Measurements from ENCODE around the gene KCNK7.
A peak's percentile ranks its signal among the peaks of the same experiment; 100 is the strongest.

Gene KCNK7

DNA sequence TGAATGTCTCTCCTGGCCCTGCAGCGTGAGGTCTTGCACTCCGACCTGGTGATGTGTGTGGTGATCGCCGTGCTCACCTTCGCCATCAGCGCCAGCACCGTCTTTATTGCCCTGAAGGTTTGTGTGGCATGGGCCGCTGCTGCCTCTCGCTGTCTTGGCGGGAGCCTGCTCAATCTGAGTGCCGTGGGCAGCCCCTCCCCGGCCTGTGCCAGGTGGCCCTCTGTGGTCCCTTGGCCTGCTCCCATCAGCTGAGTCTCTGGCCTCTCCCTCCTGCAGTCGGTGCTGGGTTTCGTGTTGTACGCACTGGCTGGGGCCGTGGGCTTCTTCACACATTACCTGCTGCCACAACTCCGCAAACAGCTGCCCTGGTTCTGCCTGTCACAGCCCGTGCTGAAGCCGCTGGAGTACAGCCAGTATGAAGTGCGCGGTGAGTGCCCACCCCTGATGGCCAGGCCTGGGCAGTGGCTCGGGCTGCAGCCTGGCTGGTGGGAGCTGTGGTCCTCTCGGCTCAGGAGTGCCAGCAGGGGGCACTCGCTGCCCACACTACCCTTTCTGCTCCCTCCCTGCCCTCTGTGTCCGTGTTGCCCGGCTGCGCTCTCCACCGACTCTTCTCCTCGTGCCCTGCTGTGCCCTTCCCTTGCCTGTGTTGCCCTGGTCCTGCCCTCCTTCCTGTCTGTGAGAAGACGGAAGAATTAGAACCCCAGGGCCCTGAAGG lies 30.2 kb upstream of the KCNK7 start:
- no peak for DNase-seq

DNA sequence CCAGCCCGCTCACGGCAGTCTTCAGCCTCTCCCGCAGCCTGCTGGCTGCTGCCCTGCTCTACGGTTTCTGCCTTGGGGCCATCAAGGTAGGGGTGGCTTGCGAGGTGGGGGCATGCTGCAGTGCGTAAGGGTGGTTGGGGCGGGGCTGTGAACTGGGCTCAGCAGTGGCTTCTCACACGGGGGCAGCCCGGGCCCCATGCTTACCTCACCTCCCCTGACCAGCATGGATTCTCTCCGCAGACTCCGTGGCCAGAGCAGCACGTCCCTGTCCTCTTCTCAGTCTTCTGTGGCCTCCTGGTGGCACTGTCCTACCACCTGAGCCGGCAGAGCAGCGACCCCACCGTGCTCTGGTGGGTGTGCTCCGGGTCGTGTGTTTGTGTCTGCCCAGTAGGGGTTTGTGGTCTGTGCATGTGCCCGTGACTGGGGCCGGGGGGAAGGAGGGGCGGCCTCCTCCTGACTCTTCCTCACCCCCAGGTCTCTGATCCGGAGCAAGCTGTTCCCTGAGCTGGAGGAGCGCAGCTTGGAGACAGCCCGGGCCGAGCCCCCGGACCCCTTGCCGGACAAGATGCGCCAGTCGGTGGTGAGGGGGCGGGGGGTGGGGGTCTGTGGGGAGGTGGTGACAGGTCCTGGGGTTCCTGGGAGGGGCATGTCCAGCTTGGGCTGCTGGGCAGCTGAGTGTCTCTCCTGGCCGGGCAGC lies 29.5 kb upstream of the KCNK7 start:
- DNase-seq: no peak

DNA sequence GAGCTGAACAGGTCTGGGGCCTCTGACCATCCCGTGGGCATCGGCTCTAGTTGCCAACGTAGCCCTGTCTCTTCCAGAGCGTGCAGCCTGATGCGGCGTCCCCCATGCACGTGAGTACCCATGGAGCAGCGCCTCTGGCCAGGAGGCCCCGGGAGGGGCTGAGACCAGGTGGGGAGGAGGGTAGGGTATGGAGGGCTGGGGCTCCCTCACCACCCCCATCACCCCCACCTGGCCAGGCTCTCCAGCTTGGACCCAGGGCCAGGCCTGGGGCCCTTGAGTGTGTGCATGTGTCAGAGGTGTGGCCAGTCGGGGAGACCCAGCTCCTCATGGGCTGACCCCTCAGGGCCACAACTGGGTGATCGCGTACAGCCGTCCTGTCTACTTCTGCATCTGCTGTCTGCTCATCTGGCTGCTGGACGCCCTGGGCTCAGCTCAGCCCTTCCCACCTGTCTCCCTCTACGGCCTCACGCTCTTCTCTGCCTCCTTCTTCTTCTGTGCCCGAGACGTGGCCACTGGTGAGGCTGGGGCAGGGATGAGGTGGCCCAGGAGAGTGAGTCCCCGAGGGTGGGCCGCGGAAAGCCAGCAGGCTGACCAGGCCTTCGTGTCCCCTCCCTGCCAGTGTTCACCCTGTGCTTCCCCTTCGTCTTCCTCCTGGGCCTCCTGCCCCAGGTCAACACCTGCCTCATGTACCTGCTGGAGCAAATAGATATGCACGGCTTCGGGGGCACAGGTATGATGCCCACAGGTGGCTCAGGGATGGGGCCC lies 28.4 kb upstream of the KCNK7 start:
- DNase-seq: no peak

DNA sequence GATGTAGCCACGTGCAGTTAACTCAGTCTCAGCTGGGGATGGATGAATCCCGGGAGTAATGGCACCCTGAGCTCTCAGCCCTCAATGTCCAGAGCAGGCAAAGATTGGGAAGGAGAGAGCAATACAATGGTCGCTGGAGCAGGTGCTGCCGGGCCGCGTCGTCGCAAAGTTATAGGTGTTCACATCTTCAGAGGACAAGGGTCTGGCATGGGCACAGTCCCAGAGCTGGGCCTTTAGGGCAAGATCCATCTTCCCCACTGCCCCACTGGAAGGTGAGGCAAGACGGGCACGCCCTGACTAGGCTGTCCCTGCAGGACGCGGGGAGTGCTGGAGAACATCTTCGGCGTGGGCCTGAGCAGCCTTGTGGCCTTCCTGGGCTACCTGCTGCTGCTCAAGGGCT lies 27.6 kb upstream of the KCNK7 start:
- no peak for DNase-seq

DNA sequence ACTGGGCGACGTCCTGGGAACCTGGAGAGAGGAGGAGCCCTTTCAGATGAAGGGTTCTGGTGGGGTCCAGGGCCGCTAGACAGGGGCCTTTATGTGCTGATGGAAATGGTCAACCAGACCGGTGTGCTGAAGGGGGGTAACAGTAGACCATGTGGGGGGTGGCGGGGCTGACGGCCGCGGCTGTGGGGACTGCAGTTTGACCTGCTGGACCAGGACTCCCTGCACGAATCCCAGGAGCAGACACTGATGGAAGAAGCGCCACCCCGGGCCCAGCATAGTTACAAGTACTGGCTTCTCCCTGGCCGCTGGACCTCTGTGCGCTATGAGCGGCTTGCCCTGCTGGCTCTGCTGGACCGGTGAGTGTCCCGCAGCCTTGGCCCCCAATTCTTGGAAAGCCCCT lies 26.4 kb upstream of the KCNK7 start:
- no peak for DNase-seq

DNA sequence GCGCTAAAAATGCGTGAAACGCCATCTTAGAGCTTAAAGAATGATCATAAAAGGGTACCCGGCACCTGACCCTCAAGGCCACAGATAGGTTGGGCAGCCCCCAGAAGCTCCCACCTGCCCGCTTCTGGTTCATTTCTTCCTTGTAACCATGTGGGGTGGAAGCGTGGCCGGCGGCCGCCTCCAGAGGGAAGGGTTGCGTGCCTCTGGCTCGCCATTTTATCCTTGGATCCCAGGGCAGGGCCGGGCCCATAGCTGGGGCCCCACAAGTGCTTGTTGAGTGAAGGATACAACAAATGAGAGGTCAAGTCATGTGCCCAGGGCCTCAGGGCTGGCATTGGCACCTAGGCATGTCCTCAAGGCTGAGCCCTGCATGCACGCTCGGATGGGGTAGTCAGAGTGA lies 25.9 kb upstream of the KCNK7 start:
- no peak for DNase-seq

DNA sequence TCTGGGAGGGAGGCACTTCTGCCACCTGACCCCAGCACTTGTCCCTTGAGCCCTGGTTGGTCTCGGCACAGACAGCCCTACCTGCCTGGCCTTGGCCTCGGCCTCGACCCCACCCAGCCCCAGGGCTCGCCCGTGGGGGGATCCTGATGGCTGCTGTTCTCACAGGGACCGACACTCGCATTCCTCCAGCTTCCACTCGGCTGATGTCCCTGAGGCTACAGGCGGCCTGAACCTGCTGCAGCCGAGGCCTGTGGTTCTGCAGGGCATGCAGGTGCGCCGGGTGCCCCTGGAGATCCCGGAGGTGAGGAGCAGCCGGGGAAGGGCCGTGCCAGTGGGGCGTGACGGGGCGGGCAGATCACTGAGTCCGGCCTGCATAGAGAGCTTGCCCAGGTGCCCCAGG lies 25.1 kb upstream of the KCNK7 start:
- DNase-seq: no peak

DNA sequence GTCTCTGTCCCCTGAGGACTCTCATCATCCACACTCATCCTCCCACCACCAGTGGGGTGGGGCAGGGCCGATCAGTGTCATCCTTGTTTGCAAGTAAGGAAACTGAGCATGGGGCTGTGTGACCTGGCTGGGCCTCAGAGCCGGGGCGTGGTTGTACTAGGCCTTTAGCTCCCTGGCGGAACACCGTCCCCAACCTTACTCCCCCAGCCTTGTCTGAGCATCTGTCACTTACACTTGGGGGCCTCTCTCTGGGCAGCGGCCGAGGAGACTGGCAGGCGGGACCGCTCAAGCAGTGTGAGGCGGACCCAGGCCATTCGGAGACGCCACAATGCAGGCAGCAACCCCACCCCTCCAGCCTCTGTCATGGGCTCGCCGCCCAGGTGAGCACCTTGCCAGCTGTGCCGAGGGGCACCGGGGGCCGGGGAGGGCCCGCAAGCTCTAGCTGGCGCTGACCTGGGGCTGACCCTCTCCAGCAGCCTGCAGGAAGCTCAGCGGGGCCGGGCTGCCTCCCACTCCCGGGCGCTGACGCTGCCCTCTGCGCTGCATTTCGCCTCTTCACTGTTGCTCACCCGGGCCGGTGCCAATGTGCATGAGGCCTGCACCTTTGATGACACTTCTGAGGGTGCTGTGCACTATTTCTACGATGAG lies 23.8 kb upstream of the KCNK7 start:
- no peak for DNase-seq

DNA sequence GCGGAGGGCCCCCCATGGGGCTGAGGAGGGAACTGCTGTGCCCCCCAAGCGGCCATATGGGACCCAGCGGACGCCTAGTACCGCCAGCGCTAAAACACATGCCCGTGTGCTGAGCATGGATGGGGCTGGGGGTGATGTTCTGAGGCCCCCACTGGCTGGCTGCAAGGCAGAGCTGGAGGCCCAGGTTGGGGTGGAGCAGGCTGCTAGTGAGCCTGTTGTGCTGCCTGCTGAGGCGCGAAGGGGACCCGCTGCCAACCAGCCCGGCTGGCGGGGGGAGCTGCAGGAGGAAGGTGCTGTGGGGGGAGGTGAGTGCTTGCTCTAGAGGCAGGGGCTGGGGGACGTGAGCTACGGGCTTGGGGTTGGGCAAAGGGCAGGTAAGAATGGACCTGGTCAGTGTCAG lies 23.2 kb upstream of the KCNK7 start:
- DNase-seq: no peak

DNA sequence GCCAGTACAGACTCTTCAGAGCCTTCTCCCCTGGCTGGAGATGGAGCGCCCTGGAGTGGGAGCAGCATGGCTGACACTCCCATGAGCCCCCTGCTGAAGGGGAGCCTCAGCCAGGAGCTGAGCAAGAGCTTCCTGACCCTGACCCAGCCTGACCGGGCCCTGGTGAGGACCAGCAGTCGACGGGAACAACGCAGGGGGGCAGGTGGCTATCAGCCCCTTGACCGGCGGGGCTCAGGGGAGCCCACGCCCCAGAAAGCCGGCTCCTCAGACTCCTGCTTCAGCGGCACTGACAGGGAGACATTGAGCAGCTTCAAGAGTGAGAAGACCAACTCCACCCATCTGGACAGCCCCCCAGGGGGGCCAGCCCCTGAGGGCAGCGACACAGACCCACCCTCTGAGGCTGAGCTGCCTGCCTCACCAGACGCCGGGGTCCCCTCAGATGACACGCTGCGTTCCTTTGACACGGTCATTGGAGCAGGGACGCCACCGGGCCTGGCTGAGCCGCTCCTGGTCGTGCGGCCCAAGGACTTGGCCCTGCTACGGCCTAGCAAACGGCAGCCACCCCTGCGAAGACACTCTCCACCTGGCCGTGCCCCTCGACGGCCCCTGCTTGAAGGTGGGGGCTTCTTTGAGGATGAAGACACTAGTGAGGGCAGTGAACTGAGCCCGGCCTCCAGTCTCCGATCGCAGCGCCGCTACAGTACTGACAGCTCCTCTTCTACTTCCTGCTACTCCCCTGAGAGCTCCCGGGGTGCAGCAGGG lies 22.6 kb upstream of the KCNK7 start:
- no peak for DNase-seq

DNA sequence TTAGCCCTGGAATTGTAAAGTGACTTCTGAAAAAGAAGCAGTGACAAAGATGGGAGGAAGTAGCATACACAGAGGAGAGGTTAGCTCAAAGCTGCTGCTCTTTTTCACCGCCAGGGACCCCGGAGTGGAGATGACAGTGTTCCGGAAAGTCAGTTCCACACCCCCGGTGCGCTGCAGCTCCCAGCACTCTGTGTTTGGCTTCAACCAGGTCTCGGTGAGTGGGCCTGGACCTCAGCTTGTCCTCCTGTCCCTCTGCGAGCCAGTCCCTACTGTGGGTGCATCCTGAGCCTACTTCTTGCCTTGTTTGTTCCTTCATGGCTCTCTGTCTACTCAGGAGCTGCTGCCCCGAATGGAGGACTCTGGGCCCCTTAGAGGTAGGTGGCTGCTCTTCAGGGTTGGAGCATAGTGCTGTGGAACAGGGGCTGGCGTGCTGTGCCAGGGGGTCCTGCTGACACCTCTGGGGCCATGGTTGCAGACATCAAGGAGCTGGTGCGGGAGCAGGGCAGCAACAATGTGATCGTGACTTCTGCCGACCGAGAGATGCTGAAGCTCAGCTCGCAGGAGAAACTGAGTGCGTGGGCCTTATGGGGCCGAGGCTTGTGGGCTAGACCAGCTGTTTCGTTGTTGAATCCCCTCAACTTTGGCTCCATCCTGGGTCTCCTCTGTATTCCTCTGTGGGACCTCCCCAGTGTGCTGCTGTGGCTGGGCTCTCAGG lies 21.7 kb upstream of the KCNK7 start:
- no peak for DNase-seq

DNA sequence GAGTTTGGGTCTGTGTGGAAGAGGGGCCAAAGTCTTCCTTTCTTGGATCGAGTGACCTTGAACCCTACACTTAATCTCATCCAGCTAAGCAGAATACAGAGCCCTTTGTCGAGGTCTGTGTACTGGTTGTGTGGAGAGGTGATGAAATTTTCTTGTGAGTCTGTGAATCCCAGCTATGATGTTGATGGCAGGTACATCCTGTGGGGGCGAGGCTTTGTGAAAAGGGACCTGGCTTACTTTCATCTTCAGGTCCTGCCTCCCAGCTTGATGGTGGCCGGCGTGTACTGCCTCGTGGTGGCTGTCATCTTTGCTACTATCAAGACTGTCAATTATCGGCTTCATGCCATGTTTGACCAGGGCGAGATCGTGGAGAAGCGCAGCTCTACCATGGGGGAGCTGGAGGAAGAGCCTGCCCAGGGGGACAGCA lies 21.0 kb upstream of the KCNK7 start:
- no peak for DNase-seq

DNA sequence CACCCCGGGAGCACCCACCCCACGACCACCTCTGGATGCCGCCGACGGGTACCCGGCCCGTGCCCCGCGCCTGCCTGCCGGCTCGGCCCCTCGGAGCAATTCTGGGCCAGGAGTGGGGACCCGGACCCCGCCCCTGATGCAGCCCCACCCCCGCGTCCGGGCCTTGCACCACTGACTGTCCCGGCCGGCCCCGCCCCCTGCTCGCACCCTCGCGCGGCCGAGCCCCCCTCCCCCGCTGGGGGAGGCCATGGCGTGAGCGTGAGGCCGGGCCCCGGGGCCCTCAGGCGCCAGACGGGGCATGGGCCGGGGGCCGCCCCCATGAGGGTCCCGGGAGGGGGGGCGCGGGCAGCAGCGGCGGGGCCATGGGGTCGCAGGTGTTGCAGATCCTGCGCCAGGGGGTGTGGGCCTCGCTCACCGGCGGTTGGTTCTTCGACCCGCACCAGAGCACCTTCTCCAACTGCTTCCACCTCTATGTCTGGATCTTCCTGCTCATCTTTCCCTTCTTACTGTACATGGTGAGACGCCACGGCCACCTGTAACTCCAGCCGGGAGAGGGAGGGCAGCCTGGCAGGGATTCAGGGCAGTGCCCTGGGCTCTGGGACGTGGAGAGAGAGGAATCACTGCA lies 20.5 kb upstream of the KCNK7 start:
- no peak for DNase-seq

DNA sequence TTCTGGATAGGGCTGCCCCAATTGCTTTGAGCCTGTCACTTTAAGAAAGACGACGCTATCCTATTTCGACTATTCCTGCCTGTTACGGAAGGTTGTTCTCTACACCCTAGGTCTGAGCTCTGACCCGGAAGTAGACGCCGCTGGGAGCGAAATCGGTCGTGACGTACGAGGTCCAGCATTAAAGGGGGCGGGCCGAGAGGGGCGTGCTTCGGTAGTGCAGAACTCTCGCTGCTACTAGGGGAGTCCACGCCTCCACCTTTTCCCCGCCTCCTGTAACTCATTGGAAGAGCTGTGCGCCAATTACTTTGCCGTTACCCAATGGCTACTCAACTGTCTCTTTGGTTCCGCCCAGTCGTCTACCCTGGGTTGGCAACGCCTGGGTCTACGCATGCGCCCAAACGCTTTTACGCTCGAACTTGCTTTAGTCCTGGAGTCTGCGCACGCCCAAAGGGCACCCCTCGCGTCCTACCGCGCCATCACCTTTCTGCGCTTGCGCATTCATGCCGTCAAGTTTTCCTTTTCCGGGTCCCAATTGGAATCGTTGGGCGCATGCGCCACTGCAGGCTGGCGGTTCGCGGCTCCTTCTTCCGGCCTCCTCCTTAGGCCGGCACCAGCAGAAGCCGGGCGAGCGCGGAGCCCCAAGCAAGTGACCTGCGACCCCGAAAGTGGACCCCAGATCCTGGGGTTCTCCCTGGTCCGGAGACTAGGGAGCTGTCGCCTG lies 19.8 kb upstream of the KCNK7 start, which contains the start of gene PCNX3:
Gene PCNX3 (plus strand): TSS at position 548 of the 721 bp plus-strand sequence. CDS start 536 bp downstream, outside the sequence.
- peak; percentile 100 for DNase-seq

DNA sequence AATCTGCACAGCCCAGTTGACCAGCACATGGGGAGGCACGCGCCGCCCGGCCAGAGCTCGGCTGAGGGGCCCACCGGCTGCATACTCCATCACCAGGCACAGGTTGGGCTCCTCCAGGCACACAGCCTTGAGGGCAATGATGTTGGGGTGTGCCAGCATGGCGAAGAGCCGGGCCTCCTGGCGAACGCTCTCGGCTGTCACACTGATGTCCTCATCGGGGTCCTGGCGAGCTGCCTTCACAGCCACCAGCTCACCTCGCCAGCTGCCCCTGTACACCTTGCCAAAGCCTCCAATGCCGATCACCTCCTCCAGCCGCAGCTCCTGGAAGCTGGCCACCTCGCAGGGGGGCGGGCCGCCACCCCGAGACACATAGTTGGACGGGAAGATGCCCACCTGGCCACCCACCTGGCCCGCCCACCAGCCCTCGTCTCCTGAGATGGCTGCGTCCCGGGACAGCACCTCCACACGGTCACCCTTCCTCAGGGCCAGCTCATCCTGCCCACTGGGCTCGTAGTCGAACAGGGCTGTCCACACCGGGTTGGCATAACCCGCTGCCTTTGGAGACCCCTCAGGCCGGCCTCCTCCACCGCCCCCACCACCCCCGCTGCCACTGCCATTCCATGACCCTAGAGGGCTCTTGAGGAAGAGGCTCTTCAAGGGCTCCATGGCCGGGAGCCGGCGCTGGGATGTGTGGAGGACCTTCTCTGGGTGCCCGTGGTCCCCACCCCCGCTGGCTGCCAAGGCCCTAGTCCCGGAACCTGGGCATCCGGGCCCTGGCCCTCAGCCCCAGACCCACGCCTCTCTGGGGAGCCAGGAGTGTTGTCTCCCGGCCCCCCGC lies 17.7 kb upstream of the KCNK7 start:
- peak; percentile 11 for DNase-seq

DNA sequence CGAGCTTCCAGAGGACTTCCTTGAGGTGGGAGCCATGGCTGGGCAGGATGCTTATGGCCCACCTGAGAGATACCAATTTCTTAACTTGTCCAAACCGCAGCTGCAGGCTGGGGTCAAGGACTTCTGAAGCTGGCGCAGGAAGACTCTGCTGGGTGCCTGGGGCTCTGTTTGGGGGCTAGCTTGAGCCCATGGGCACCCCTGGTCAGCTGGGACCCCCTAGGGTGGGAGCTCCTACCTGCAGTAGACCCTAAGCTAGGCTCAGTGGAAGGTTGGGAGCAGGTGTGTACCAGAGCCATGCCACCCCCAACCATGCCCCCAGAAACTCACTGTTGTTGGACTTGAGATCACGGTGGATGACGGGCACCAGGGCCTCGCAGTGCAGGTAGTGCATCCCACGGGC lies 17.1 kb upstream of the KCNK7 start:
- no peak for DNase-seq

DNA sequence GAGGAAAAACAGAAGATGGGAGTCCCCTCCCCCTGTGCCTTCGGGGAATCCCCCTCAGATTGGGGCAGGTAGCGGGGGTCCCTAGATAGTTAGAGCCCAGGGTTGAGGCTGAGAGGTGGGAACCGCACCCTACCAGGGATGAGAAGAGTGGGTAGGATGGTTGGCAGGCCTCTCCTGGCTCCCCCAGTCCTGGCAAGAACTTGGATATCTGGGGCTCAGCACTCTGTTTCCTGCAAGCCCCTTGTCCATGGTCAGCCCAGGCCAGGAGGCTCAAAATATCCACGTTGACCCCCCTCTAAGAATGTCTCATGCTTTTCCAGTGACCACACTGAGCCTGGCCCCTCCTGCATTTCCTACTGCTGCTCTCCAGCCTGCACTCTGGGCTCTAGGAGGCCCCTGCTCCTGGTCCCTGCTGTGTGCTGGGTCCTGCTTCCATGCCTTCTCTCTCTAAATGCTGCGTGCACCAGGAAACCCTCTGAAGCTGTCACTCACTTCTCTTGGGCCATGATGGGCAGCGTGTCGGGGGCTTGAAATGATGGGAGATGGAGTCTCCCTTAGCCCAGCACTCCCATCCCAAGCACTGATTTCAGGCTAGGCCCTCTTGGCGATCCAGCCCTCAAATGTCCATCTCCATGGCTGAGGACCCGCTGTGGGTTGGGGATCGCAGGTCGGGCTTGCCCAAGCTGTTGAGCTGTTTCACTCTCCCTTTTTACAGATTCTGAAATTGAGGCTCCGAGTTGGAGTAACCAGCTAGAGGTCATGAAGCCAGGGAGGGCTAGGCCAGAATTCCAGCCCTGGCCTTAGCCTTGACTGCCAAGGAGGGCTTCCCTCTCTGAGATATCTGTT lies 16.4 kb upstream of the KCNK7 start:
- DNase-seq: no peak

DNA sequence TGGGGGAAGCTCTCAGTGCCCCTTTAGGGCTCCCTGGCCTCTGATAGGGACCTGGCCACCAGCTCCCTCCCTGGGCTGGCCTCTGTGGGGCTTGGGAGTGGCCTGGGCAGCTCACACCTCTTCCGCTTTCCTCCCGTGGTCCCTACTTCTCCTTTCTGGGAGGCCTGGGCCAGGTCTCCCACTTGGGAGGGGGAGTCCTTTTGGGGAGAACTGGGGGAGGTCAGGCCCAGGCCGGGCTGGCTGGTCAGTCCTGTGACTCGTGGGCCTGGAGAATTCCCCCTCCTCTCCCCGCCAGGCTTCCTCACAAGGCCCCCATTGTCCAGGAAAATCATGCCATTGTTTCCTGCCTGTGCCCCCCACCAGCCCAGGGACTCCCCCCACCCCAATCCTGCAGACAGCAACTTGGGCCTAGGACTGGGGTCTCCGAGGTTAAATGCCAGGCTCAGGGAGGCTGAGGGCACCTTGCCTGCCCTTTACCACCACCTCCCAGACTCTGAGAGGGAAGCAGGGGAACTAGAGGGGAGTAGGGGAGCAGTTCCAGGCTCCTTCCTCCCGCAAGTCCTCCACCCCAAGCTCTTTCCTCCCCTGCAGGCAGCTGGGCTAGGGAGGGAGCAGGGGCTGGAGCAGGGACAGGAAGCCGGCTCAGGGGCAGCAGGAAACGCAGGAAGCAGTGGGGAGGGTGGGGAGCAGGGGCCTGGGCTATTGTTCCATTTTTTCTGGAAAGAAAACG lies 15.6 kb upstream of the KCNK7 start:
- no peak for DNase-seq

All from NCI-H1105 treated with DMSO at 0.1 percent for 48 hours (cell line).